Omental fat pad (tissue), 4 donors: ENCODE measurements around the gene BAIAP2L2. TPM values are rescaled to one million over a fixed set of nuclear protein-coding genes. Genes with fewer than 3 reads are reported as not detected.
"Not testable (repeated sequence)": the region's sequence is repeated elsewhere in the genome, so short reads cannot be mapped to it uniquely, and the experiment has no call there.

Experiments used
- ATAC-seq: fragments of 150-250 bp; one replicate; pipeline ENCODE4 v1.9.1; 2016; ENCODE audit warnings: mild to moderate bottlenecking, moderate library complexity; ENCODE audit not compliant: low FRiP score
- DNase-seq: peaks from one replicate; pipeline ENCODE4 v3.0.0-alpha.2; 2019; ENCODE audit warnings: low spot score
- CTCF ChIP-seq, 3 donors: fragments of 450-650 bp; IDR thresholded peaks; one replicate each; pipeline ENCODE4 v1.5.1; 2016 to 2017; ENCODE audit warnings: antibody characterized with exemption in 3 of 3, mild to moderate bottlenecking in 3 of 3, moderate library complexity in 2 of 3
- total RNA-seq, 4 donors: library from RNA; depleted of rRNA; stranded (reverse); fragments of >200 nt; gene quantifications; one replicate each; pipeline ENCODE4 v1.1.0, GENCODE V29; 2016

BAIAP2L2 gene
- 1 to 10 TPM; 2.6 to 4.3 (median 3.2) TPM for total RNA-seq

GRCh38 chr22:38110008-38110862, at the start of gene BAIAP2L2:
Gene BAIAP2L2, minus strand, starts transcription at chr22:38110684. Its CDS starts 159 bp downstream, at chr22:38110525.
- ATAC-seq (no peak), DNase-seq (no peak)
- TF ChIP-seq CTCF (IDR thresholded peaks at IDR 0.05): no peak

GRCh38 chr22:38155703-38156102, 45.2 kb upstream of the BAIAP2L2 start:
- DNase-seq (no peak), ATAC-seq (no peak)
- no peak for TF ChIP-seq CTCF (IDR thresholded peaks at IDR 0.05)

- not testable (repeated sequence) for DNase-seq, ATAC-seq
These were observed 44.1 kb upstream of the BAIAP2L2 start for GRCh38 chr22:38154563-38154915.

- TF ChIP-seq CTCF (IDR thresholded peaks at IDR 0.05): no peak
- DNase-seq (no peak), ATAC-seq (no peak)
These were observed 43.5 kb upstream of the BAIAP2L2 start for GRCh38 chr22:38153821-38154562.

- DNase-seq (no peak), ATAC-seq (no peak)
These were observed 40.6 kb upstream of the BAIAP2L2 start for GRCh38 chr22:38151126-38151500.

GRCh38 chr22:38148245-38148644, 37.8 kb upstream of the BAIAP2L2 start:
- peak; percentile 46 for ATAC-seq
- DNase-seq: no peak
- TF ChIP-seq CTCF (IDR thresholded peaks at IDR 0.05): no peak

More at GRCh38 chr22:38151126-38151500, 40.6 kb upstream of the BAIAP2L2 start:
- no peak for TF ChIP-seq CTCF (IDR thresholded peaks at IDR 0.05)

- not testable (repeated sequence) for DNase-seq, ATAC-seq
These were observed 35.7 kb upstream of the BAIAP2L2 start for GRCh38 chr22:38146166-38146565.

- ATAC-seq (no peak), DNase-seq (no peak)
- no peak for TF ChIP-seq CTCF (IDR thresholded peaks at IDR 0.05)
These were observed 33.5 kb upstream of the BAIAP2L2 start for GRCh38 chr22:38144025-38144405.
